NCI-H1417 (cell line): ENCODE measurements around the gene ASRGL1.

Experiments used
- DNase-seq, 3 experiments: peaks; one replicate each; lab custom pipeline; 2025; lab: John Stamatoyannopoulos, UW

ASRGL1 gene

GRCh38 chr11:62416596-62416995 is 79.3 kb downstream of the ASRGL1 start:
- DNase-seq: no peak

GRCh38 chr11:62418136-62418535 is 80.9 kb downstream of the ASRGL1 start:
- DNase-seq: no peak

DNA sequence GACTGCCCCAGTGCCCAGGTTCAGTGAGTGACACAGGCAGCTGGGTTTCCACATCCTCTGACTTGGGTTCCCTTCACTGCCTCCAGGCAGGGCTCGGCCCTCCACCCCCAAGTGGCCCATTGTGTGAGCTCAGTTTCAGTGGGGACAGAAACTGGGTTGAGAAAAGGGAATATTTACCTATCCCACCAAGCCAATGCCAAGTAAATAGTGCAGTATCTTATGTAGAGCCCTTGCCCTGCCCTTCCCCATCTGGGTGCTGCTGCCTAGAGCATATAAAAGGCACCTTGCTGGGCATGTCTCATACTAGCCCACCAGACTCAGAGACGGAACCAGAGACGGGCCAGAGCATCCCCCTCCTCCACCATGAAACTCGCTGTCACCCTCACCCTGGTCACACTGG is 81.5 kb downstream of the ASRGL1 start, which contains the start of gene SCGB1A1:
SCGB1A1 (plus strand) TSS at position 301 of the 400 bp plus-strand sequence; CDS start at position 364, 63 bp downstream.
- DNase-seq: no peak

- DNase-seq: no peak
These were observed 82.2 kb downstream of the ASRGL1 start for GRCh38 chr11:62419314-62419929.

GRCh38 chr11:62419943-62420342 is 82.7 kb downstream of the ASRGL1 start:
- no peak for DNase-seq

GRCh38 chr11:62420882-62421281 is 83.6 kb downstream of the ASRGL1 start:
- DNase-seq: no peak

GRCh38 chr11:62421996-62422395 is 84.7 kb downstream of the ASRGL1 start:
- no peak for DNase-seq

DNA sequence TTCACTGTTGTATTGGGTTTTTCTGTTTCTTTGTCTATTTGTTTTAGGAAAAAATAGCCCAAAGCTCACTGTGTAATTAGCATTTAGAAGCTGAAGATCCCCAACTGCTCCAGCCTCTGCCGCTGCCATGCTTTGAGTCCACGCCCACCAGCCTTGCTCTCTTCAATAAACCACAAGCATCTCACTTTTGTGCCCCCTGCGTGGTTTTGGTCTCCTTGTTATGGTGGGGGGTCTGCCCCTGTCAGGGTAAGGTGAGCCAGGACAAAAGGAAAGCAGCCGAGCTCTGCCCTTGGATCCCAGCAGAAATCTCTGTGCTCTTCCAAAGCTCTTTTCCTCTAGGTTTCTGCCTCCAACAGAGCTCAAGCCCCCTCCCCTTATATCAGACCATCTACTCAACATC is 85.8 kb downstream of the ASRGL1 start:
- DNase-seq: no peak

DNA sequence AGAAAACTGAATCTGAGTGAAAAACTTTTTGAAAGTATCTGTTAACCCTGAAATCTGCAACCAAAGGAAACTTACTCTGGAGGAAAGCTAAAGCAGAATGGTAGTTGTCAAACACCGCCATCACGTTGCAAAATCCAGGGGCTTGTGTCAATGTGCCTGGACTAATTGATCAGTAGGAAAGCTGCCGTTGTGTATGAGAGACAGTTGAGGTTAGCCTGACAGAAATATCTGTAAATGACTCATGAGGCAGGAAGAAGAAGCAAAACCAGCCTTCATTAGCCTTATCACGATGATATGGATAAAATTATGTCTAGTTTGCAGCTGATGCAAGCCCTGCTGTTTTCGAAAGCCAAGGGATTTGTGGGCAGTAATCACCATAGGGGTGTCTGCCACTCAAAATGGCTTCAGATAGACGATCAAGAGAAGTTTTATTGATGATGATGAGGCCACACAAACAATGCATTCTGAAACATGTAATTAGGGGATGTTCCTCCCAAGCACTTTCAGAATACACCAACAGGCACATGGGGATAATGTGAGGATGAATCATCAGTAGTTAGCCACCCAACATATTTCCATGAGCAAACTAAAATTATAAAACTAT is 90.5 kb downstream of the ASRGL1 start:
- peak in 1 of 3 experiments; percentile 28 for DNase-seq

DNA sequence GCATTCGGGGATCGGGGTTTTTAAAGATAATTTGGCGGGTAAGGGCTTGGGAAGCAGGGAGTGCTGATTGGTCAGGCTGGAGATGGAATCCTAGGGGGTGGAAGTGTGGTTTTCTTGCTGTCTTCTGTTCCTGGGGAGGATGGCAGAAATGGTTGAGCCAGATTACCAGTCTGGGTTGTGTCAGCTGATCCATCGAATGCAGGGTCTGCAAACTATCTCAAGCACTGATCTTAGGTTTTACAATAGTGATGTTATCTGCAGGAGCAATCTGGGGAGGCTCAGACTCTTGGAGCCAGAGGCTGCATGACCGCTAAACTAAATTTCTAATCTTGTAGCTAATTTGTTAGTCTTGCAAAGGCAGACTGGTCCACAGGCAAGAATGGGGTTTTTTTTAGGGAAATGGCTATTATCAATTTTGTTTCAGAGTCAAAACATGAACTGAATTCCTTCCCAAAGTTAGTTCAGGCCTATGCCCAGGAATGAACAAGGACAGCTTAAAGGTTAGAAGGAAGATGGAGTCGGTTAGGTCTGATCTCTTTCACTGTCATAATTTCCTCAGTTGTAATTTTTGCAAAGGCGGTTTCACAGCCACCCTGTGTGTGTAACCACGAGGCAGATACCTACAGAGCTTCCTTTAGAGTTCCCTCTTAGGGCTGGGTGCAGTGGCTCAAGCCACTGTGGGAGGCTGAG is 91.8 kb downstream of the ASRGL1 start:
- DNase-seq: no peak

DNA sequence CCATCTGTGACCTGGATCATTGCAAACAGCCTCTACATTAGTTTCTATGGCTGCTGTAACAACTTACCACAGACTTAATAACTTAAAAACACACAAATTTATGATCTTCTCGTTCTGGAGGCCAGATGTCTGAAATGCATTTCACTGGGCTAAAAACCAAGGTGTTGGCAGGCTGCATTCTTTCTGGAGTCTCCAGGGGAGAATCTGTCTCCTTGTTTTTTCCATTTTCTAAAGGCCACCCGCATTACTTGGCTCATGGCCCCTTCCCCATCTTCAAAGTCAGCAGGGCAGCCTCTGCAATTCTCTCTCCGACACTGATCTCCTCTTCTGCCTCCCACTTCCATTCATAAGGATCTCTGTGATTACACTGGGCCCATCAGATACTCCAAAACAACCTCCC is 93.2 kb downstream of the ASRGL1 start:
- DNase-seq: no peak

DNA sequence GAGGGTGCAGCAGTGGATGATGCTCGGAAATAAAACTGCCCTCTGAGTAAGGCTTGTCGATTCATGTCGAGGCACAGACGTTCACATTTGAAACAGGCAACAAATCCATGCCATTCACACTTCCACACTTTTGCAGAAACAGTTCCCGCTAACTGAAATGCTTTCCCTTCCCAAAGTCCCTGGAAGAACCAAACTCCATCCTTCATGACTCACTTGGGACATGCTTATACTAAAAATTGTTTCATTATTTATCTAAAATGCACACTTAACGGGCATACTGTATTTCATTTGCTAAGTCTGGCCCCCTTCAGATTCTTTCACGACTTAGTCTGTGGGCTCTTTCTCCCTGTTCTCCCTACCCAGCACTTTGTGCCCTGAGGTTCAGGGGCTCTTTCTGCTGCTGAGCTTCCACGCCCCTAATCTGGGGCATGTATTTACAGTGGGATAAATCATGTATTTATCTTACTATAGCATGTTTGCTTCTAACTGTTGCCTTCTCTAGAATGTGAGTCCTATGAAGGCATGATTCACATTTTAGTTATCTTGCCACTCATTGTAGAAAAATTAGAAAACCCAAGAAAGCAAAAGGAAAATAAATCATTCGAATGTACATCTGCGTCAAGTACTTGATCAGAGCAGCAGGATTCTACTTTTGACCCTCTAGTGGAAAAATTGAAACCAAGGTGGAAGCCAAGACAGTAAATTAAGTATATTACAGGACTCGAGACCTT is 94.1 kb downstream of the ASRGL1 start:
- DNase-seq: no peak

DNA sequence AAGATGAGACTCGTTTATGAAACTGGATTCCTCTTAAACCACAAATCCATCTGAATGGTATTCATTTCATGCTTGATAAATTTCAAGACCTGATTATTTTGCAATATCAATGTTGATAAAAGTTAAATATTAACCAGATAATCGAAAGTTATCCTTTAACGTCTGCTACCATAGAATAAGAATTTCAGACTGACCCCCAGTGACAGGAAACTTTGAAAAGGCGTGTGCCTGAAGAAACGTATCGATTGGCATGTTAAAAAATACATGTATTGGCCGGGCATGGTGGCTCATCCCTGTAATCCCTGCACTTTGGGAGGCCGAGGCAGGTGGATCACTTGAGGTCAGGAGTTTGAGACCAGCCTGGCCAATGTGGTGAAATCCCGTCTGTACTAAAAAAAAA is 95.4 kb downstream of the ASRGL1 start:
- no peak for DNase-seq

DNA sequence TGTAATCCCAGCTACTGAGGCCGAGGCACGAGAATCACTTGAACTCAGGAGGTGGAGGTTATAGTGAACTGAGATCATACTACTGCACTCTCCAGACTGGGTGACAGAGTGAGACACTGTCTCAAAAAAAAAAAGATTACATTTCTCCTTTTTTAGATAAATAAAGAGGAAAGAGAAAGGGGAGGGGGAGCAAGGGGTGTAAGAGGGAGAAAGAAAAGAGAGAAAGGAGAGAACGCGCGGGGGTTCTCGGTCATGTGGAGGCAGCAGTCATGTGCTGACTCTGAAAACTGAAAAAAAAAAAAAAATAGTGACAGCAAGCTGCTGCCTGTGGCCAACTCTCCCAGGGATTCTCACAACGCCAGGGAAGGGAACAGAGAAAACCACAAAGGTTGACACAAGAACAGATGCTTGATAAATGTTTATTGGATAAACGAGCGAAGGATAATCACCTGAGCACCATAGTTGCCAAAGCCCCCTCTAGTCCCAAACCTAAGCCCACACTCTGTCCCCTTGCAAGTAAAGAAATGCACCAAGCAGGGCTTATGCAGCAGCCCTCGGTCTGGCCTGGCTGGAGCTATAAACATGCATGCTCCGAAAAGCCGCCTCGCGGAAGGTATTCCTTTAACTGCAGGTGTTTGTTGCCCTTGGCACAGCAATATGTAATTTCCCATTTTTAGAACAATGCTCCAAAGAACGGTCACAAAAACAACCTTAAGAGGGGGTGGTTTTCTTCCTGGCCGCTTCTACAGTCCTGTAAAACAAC is 96.1 kb downstream of the ASRGL1 start:
- peak in 2 of 3 experiments; percentile 24 to 47 for DNase-seq

DNA sequence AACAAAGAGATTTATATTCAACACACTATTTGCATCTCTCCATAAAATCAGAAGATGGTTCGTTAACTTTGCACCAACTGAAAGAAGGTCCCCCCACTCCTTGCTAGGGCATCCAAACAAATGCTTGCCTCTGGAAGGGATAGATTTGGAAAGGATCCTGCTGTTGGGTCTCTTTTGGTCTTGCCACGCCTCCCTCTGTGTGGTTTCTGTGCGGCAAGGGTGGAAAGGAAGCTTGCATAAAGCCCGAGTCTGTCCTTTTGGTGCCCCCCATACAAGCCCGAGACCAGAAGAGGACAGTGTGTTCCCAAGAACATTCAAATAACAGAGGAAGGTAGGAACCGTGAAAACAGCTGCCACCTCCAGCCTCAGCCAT is 96.6 kb downstream of the ASRGL1 start:
- DNase-seq: no peak

- no peak for DNase-seq
These were observed 98.8 kb downstream of the ASRGL1 start for GRCh38 chr11:62435846-62436660.

DNA sequence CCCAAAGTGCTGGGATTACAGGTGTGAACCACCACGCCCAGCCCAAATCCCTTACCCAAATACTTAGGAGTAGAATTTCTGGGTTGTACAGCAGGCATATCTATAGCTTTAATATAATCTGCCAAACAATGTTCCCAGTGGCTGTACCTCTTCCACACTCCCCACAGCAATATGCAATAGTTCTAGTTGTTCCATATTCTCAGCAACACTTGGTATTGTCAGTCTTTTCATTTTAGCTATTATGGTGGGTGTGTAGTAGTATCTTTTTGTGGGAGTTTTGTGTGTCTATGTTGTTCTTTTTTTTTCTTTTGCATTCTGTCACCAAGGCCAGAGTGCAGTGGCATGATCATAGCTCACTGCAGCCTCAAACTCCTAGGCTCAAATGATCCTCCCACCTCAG is 100.4 kb downstream of the ASRGL1 start:
- no peak for DNase-seq

GRCh38 chr11:62438641-62439040 is 101.4 kb downstream of the ASRGL1 start:
- DNase-seq: no peak

DNA sequence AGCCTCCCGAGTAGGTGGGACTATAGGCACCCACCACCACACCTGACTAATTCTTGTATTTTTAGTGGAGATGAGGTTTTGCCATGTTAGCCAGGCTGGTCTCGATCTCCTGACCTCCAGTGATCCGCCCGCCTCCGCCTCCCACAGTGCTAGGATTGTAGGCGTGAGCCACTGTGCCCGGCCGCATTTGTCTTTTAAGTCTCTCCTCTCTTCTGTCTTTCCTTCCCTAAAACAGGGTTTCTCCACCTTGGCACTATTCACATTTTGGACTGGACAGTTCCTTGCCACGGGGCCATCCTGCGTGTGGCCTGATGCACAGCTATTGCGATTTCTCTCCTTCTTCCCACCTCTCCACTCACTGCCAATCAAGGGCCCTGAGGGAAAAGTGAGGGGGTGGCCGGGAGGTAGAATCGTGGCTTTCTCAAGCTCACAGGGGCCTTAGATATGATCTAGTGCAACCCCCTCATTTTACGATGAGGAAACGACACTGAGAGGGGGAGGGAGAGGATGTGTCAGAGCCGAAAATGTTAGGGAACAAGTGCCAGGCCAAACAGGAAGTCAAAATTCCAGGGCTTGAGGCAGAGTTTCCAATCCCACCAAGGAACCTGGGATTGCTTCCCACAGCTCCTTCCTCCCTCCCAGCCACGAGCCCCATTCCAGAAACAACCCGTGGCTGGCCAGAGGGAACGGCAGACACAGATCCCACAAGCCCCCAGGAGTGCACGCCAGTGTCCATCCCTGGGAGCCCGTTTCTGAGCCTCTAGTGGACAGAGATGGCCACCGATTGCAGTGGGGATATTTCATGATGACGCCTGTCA is 102.7 kb downstream of the ASRGL1 start:
- DNase-seq: no peak
